ENCODE measurements around the gene MSRB3. TPM values are rescaled to one million over a fixed set of nuclear protein-coding genes. Genes with fewer than 3 reads are reported as not detected.

Gene MSRB3
- total and polyA plus RNA-seq, 2 of the 8 experiments (the other 6 are each of a cell fraction or from before 2014, with no cell fraction given) = 0.32 to 1.2 TPM

DNA sequence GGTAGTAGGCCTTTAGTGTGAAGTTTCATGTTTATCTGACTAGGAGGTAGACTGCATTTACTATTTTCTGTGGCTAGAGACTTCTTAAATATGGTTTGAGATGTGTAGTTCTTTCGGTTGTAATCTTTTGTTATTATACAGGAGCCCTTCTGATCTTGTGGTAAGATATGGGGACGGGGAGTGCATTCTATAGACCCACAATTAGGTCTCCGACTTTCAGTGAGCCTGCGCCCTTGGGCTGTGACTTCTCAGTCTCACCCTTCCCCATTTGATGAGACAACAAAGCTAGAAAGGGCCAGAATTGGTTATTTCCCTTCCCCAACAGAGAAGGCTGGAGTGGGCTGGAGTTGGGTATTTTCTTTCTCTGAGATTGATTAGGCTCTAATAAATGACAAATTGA, 130.0 kb downstream of the MSRB3 start:
- 91% methylated on average over 4 of the region's 4 CpGs; no CpG with 5 or more reads in 1 of the 2 experiments for WGBS, 2 experiments (ENCODE audit: extremely low coverage in 1 of 2, insufficient coverage in 1 of 2, insufficient read length in 1 of 2, insufficient replicate concordance in 2 of 2, low coverage in 1 of 2, low lambda C conversion rate in 2 of 2, missing lambda C conversion rate in 1 of 2)
- Histone ChIP-seq H3K14ac (ENCODE audit: insufficient read length) (no peak overlapping the region), H3K56ac (replicated peaks; ENCODE audit: insufficient read length, low read depth, low read length) (no peak overlapping the region), H3K79me2 (ENCODE audit: control insufficient read depth in 1 of 2, insufficient read depth in 2 of 2, low read length in 2 of 2) (no peaks in the 10 kb centered on the region), H4K91ac (replicated peaks; ENCODE audit: insufficient read length, low read length) (no peak overlapping the region), H3K36me3 (ENCODE audit: control insufficient read depth in 2 of 4, insufficient read depth in 4 of 4, low read length in 3 of 4) (no peaks in the 10 kb centered on the region), H3K4me2 (ENCODE audit: insufficient read depth in 1 of 2, low read depth in 2 of 2, low read length in 2 of 2) (no peak overlapping the region), H4K8ac (ENCODE audit: extremely low read depth, insufficient read depth, low read length) (no peak overlapping the region), H2BK20ac (ENCODE audit: low read length) (no peak overlapping the region), H3K79me1 (ENCODE audit: low read depth, low read length) (no peaks in the 10 kb centered on the region), H4K20me1 (replicated peaks in 1 of 2; ENCODE audit: control insufficient read depth in 1 of 2, insufficient read depth in 2 of 2, low read length in 2 of 2) (no peaks in the 10 kb centered on the region), H3K27ac (ENCODE audit: low read depth, low read length) (no peak overlapping the region), H3K23me2 (ENCODE audit: low read depth, low read length) (no peaks in the 10 kb centered on the region), H3K27me3 (replicated peaks in 1 of 4; ENCODE audit: control insufficient read depth in 3 of 4, extremely low read depth in 1 of 4, insufficient read depth in 3 of 4, low read length in 3 of 4) (no peaks in the 10 kb centered on the region), H2BK120ac (replicated peaks; ENCODE audit: low read depth, low read length) (no peak overlapping the region), H2AFZ (ENCODE audit: low read length) (no peak overlapping the region), H2AK5ac (ENCODE audit: low read depth, low read length) (no peak overlapping the region), H3K9ac (replicated peaks in 1 of 4; ENCODE audit: extremely low read depth in 1 of 4, low read depth in 3 of 4, low read length in 3 of 4) (no peak overlapping the region), H4K5ac (ENCODE audit: insufficient read length, low read depth, low read length) (no peak overlapping the region), H3K4me1 (replicated peaks in 1 of 4; ENCODE audit: control insufficient read depth in 3 of 4, insufficient read depth in 4 of 4, low read length in 3 of 4) (no peaks in the 10 kb centered on the region), H3K4me3 (ENCODE audit: extremely low read depth in 1 of 4, insufficient read depth in 2 of 4, low read depth in 3 of 4, low read length in 4 of 4) (no peak overlapping the region), H3K23ac (ENCODE audit: insufficient read length) (no peak overlapping the region), H3K9me3 (ENCODE audit: insufficient read depth in 2 of 2, low read depth in 1 of 2, low read length in 1 of 2) (0 out of 4 replicates have a peak, but pooled peaks cover 0 to under 1% of the 10 kb centered on the region in 2 experiments), H3K18ac (ENCODE audit: extremely low read depth, low read length) (no peak overlapping the region), H2BK12ac (ENCODE audit: low read depth, low read length) (no peak overlapping the region), H2BK15ac (ENCODE audit: low read length) (no peak overlapping the region), H2BK5ac (ENCODE audit: low read depth, low read length) (no peak overlapping the region), H3K4ac (replicated peaks; ENCODE audit: insufficient read length, low read depth, low read length) (no peak overlapping the region)
- DNase-seq (ENCODE audit: low read depth in 1 of 2, low spot score in 2 of 2) (no peak), FAIRE-seq (no peak)
- ChIA-PET POLR2A (ENCODE audit: partially characterized antibody) (no interaction called here), CTCF (ENCODE audit: partially characterized antibody) (no interaction called here)
- TF ChIP-seq CBX8 (IDR thresholded peaks at IDR 0.05; ENCODE audit: borderline replicate concordance, low read depth, low read length) (no peak), SUZ12 (IDR thresholded peaks at IDR 0.05; ENCODE audit: low read length) (no peak), ZNF274 (IDR thresholded peaks at IDR 0.05; ENCODE audit: borderline replicate concordance, extremely low read depth, low read length) (no peak), CTBP2 (IDR thresholded peaks at IDR 0.05; ENCODE audit: borderline replicate concordance, insufficient read depth, insufficient read length, low read length) (no peak), TCF12 (IDR thresholded peaks at IDR 0.05; ENCODE audit: low read depth, low read length) (no peak), CEBPB (IDR thresholded peaks at IDR 0.05; ENCODE audit: low read depth, low read length) (no peak), SP1 (IDR thresholded peaks at IDR 0.05; ENCODE audit: low read depth, low read length) (no peak), RBBP5 (IDR thresholded peaks at IDR 0.05; ENCODE audit: borderline replicate concordance, low read depth, low read length) (no peak), TAF7 (optimal IDR thresholded peaks at IDR 0.05; ENCODE audit: borderline replicate concordance, low read depth, low read length) (no peak), BCL11A (IDR thresholded peaks at IDR 0.05; ENCODE audit: low read depth in 2 of 2, low read length in 2 of 2) (no peak), SIN3A (conservative IDR thresholded peaks at IDR 0.05 in 1 of 2, IDR thresholded peaks at IDR 0.05 in 1 of 2; ENCODE audit: low read depth in 1 of 2, low read length in 2 of 2) (no peak), RNF2 (IDR thresholded peaks at IDR 0.05; ENCODE audit: borderline replicate concordance, low read depth, low read length, missing control alignments, poor library complexity, severe bottlenecking) (no peak), USF2 (IDR thresholded peaks at IDR 0.05; ENCODE audit: low read length) (no peak)
